Measurements from ENCODE around the gene KISS1R. TPM values are rescaled to one million over a fixed set of nuclear protein-coding genes. Genes with fewer than 3 reads are reported as not detected.

KISS1R gene
- total RNA-seq, 1 experiment from 2014 or later = not detected

- DNase-seq (ENCODE audit: low spot score) = no peak
These were observed 19.0 kb downstream of the KISS1R start for GRCh38 chr19:936175-936546.

- DNase-seq (ENCODE audit: low spot score) = no peak
These were observed 20.1 kb downstream of the KISS1R start for GRCh38 chr19:937259-937694.

GRCh38 chr19:938233-938923, 21.2 kb downstream of the KISS1R start:
- DNase-seq (ENCODE audit: low spot score) = no peak

- DNase-seq (ENCODE audit: low spot score) = no peak
These were observed 22.3 kb downstream of the KISS1R start for GRCh38 chr19:939439-939838.

GRCh38 chr19:939922-940321, 22.8 kb downstream of the KISS1R start:
- DNase-seq (ENCODE audit: low spot score) = no peak

- peak; percentile 84 for DNase-seq (ENCODE audit: low spot score)
These were observed 23.6 kb downstream of the KISS1R start for GRCh38 chr19:940591-941291.

GRCh38 chr19:941292-942132, 24.4 kb downstream of the KISS1R start:
- no peak for DNase-seq (ENCODE audit: low spot score)

- no peak for DNase-seq (ENCODE audit: low spot score)
These were observed 25.1 kb downstream of the KISS1R start for GRCh38 chr19:942133-942645.

- DNase-seq (ENCODE audit: low spot score) = no peak
These were observed 26.5 kb downstream of the KISS1R start for GRCh38 chr19:943551-944170.

GRCh38 chr19:944171-944567, 27.0 kb downstream of the KISS1R start:
- no peak for DNase-seq (ENCODE audit: low spot score)

- DNase-seq (ENCODE audit: low spot score) = no peak
These were observed 27.6 kb downstream of the KISS1R start for GRCh38 chr19:944663-945241.

- DNase-seq (ENCODE audit: low spot score) = no peak
These were observed 28.5 kb downstream of the KISS1R start for GRCh38 chr19:945401-946252.

GRCh38 chr19:947090-947706, 30.1 kb downstream of the KISS1R start:
- no peak for DNase-seq (ENCODE audit: low spot score)

- DNase-seq (ENCODE audit: low spot score) = no peak
These were observed 30.8 kb downstream of the KISS1R start for GRCh38 chr19:947707-948539.

GRCh38 chr19:948842-949496, 31.8 kb downstream of the KISS1R start:
- no peak for DNase-seq (ENCODE audit: low spot score)

- no peak for DNase-seq (ENCODE audit: low spot score)
These were observed 33.4 kb downstream of the KISS1R start for GRCh38 chr19:950352-951066.

GRCh38 chr19:952049-952679, 35.0 kb downstream of the KISS1R start:
- no peak for DNase-seq (ENCODE audit: low spot score)

Measured in A172 (cell line).